GM19239 (cell line): ENCODE measurements around the gene TIGAR.
A peak's percentile ranks its signal among the peaks of the same experiment; 100 is the strongest.

Source experiments
- DNase-seq: peaks from one replicate; pipeline ENCODE4 v3.0.0; 2011; ENCODE audit warnings: low spot score; ENCODE audit not compliant: insufficient read length
- FAIRE-seq: peaks from 2 replicates; lab custom pipeline; 2011; peaks lifted over from hg19 to GRCh38; lab: Jason Lieb, UNC

The TIGAR gene

DNA sequence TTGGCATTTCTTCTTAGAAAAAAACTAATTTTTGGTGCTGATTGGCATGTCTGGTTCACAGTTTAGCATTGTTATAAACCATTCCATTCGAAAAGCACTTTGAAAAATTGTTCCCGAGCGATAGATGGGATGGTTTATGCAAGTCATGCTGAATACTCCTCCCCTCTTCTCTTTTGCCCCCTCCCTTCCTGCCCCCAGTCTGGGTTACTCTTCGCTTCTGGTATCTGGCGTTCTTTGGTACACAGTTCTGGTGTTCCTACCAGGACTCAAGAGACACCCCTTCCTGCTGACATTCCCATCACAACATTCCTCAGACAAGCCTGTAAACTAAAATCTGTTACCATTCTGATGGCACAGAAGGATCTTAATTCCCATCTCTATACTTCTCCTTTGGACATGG, 20.1 kb upstream of the TIGAR start:
- no peak for DNase-seq
- FAIRE-seq: no peak

GRCh38 chr12:4301932-4302501, 19.0 kb upstream of the TIGAR start:
- DNase-seq: no peak
- no peak for FAIRE-seq

- DNase-seq: no peak
- FAIRE-seq: no peak
Observed at GRCh38 chr12:4302881-4303280, 18.1 kb upstream of the TIGAR start.

- DNase-seq: no peak
- FAIRE-seq: no peak
Observed at GRCh38 chr12:4303750-4304149, 17.3 kb upstream of the TIGAR start.

DNA sequence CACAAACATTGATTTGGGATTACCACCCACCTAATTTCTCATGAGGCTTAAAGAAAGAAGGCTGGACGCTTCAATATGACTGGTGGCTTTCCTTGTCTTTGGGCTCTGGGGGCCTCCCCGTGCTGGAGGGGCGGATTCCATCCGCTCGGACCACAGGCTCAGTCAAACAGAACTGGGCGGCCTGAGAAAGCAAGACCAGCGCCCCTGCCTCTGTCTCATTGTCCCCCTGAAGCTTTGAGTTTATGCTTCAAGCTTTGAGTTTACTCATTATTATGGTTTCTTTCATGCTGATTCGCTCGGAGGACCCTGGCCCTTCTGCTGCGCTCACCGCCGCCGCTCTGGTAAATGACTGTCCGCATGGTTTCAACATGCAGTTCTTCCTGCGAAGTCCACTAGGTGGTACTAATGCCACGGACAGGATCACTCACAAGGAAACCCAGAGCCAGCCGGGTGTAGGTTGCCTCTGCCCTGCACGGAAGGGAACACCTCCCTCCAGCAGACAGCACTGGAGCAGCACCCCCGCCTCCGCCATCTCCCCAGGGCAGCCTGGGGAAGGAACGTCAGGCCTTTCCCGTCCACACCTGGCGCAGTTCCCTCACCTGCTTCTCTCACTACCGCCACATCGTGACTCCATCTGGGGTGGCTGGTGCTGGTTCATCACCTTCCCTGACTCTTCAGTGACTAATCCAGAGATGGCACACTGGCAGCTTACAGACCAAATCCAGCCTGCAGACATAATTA, 13.2 kb upstream of the TIGAR start:
- FAIRE-seq (no peak), DNase-seq (no peak)

DNA sequence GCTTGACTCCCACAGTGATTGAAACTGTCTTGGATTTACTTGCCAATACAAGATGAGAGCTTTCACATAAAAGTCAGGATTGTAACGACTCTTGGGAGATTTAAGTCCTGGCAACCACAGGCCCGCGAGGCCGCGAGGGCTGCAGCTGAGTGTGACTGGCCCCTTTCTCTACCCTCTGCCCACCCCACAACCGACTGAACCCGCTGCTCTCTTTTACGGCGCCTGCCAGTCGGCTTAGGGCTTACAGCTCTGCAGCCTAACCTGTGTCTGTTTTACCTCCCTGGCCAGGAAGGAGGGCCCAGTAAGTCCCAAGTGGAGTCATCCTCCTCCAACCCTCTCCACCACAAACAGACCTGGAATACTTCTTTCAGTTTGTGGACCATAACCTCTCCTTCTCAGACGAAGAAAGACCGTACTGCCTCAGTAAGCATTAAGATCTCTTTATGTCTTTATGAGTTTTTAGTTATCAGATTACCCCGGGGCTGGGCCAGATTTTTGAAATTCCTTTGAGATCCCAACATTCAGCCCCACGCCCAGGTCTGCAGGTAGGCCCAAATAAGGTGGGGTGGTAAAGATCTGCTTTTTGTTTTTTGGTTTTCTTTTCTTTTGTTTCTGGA, 12.6 kb upstream of the TIGAR start:
- FAIRE-seq (no peak), DNase-seq (no peak)

DNA sequence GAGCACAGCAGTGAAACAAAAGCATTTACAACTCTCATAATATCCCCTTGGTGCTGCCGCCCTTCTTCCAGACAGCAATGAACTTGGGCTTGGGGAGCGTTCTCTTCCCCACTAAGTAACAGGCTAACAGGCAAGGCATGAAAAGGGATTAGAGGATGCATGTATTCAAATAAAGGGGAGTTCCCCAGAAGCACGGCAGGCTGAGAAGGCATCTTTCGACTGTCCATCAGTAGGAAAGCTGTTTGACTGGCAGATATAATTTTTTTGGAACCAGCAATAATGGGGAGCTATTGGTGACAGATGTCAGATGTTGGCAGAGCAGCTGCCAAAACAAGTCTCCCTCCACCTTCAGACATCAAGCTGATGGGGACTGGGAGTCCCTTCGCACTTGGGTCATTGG, 9.2 kb upstream of the TIGAR start:
- FAIRE-seq: no peak
- no peak for DNase-seq

DNA sequence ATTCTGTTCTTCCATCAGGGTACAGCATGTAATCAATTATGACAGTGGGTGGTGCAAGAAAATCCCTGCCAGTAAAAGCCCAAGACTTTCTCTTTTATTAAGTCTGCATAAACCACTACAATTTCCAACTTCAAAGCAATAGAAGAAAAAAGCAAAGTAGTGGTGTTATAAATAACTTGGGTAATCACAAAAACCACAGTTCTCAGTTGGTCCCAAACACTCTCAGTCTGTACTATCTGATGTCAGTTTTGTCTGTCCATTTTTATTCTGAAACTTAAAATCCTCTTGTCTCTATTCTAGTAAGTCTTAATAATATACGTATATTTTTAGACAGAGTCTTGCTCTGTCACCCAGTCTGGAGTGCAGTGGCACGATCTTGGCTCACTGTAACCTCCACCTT, 8.8 kb upstream of the TIGAR start:
- no peak for DNase-seq
- FAIRE-seq: no peak

DNA sequence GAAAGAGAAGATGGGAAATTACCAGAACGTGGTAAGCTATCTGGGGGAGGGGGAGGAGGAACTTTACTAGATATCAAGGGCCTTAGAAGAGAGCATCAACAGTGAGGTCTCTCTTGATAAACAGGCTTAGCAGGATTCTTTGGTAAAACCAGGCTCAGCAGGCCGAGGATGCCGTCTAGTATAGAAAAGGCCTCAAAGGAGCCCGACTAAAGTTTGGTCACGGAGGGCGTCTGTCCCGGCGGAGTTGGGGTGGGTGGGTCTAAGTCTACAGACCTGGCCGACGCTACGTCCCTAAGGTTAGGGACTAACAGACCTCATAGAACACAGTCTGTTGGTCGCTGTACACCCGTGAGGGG, 538 bp upstream of the TIGAR start:
- peak; percentile 21 for FAIRE-seq
- no peak for DNase-seq

DNA sequence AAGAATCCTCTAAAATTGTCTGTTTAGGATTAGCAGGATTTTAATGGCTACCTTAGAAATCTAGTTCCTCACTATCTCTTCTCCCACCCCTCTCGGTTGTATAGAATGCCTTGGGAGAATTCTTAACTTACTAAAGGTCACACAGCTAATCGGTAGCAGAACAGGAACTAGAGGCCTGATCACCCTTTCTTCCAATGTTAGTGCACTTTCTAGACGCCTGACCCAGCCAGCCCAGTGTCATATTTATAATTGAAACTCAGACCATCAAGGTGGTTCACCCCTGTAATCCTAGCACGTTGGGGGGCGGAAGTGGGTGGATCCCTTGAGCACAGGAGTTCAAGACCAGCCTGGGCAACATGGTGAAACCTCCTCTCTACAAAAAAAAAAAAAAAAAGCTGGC, 1.7 kb downstream of the TIGAR start:
- DNase-seq: no peak
- FAIRE-seq: no peak

DNA sequence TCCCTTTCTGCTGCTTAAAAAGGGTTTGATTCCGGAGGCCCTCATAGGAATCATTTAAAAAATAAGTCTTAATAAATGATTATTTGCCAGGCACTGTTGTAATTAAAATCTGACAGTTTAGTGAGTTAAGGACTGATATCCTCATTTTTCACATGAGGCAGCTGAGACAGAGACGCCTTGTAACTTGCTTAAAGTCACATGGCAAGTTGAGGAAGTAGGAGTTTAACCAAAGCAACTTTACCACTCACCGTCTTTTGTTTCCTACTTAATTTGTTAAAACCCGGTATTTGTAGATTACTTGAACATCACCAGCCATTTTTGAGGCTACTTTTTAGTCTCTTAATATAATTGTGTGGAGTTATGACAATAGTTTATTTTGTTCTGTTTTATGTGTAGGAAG, 2.4 kb downstream of the TIGAR start:
- FAIRE-seq (no peak), DNase-seq (no peak)

GRCh38 chr12:4324366-4324765, 3.4 kb downstream of the TIGAR start:
- no peak for DNase-seq
- no peak for FAIRE-seq

DNA sequence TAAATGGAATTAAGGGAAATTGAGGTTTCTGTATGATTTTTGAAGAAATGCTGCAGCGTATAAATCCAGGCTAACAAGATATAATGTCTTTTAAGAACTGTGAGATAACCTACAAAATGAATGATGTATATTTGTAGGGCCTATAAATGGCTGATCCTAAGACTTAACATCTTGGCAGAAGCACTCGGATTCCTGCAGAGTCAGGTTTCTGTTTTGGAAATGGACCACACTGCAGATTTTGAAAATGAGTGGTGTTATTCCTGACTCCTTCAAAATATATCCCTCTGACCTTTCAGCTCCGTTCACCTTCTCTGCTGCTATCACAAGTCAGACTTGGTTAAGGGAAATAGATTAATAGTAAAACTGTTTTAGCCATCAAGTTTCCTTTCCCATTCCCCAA, 5.0 kb downstream of the TIGAR start:
- no peak for DNase-seq
- FAIRE-seq: no peak

DNA sequence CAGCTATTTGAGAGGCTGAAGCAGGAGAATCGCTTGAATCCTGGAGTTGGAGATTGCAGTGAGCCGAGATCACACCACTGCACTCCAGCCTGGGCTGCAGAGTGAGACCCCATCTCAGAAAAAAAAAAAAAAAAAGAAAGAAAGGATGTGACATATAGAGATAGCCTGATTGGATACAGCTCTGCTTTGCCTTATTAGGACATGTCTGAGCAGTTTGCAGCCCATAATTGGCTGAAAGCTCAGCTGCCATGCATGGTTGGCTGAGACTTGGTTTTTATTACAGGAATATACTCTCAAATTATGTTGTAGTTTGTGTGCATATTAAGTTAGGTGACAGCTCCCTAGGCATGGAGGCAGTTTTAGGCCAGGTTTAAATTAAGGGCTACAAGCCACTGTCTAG, 6.3 kb downstream of the TIGAR start:
- DNase-seq: no peak
- FAIRE-seq: no peak

GRCh38 chr12:4330203-4330602, 9.2 kb downstream of the TIGAR start:
- FAIRE-seq (no peak), DNase-seq (no peak)

DNA sequence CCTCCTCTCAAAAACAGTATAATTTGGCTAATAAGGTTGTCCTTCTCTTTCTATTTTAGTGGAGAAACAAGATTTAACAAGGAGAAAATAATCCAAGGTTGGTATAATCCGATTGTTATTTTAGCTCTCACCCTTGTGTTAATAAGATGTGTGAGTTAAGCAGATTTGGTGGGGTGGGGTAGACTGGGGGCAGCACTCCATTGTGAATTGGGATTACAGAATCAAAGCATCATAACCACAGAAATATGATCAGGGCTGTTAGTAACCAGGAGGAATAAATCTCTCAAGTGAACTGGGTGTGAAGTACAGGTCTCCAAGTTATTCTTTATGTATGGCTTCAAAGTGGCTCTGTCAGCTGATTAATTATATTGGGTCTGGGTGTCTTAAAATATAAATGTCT, 10.2 kb downstream of the TIGAR start:
- DNase-seq (no peak), FAIRE-seq (no peak)

DNA sequence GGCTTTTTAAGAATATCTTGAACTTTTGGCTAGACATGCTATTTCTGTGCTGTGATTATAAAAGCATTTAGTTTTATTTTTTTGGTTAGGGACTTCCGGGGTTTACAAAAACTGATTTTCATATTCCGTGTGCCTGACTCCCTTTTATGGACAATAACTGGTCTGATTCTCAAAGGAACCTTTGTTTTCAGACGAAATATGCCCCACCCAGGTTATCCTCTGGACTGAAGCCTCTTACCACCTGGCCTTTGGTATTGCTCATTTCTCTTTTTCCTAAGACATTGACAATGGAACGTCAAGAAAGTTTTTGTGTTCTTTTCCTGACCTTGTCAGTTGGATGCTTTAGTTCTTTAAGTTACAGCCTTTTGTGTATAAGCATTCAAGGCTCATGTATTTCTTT, 10.8 kb downstream of the TIGAR start:
- no peak for FAIRE-seq
- DNase-seq: no peak

GRCh38 chr12:4346931-4347330, 25.9 kb downstream of the TIGAR start:
- no peak for DNase-seq

GRCh38 chr12:4353785-4354208, 32.8 kb downstream of the TIGAR start:
- DNase-seq: no peak
- peak; percentile 68 for FAIRE-seq

More at GRCh38 chr12:4346931-4347330, 25.9 kb downstream of the TIGAR start:
- no peak for FAIRE-seq

GRCh38 chr12:4355156-4356040, 34.4 kb downstream of the TIGAR start:
- FAIRE-seq: no peak

DNA sequence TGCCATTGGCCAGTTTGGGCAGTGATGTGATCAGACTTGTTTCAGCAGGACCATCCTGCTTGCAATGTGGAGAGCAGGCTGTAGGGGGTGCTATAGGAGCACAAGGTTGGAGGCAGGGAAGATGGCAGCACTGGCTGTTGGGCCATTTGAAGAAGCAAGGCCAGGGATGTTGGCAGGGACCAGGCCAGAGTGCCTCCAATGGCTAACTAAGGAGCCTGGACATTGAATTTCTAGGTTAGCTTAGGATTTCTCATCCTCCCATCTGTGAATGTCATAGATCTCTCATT, 35.0 kb downstream of the TIGAR start:
- peak; percentile 60 for FAIRE-seq
- no peak for DNase-seq

More at GRCh38 chr12:4355156-4356040, 34.4 kb downstream of the TIGAR start:
- no peak for DNase-seq
